Measurements from ENCODE around the gene MSH5.

- TF ChIP-seq CTCF (conservative IDR thresholded peaks at IDR 0.05 in 1 of 2, IDR thresholded peaks at IDR 0.05 in 1 of 2; ENCODE audit: low read depth in 1 of 2, low read length in 2 of 2) (no peak), EZH2 (IDR thresholded peaks at IDR 0.05; ENCODE audit: low read length, missing control alignments) (no peak)
Measured at GRCh38 chr6:31794866-31795615, 55.2 kb downstream of the MSH5 start.

Data from fibroblast of lung (primary cell).